HG03139 (cell line): ENCODE data around the gene MFAP4.

ENCODE experiments used
- ATAC-seq: cut with Tn5 transposase; IDR thresholded peaks from one replicate; pipeline ENCODE4 v1.9.1; 2021; ENCODE audit not compliant: unreplicated experiment

Gene MFAP4

DNA sequence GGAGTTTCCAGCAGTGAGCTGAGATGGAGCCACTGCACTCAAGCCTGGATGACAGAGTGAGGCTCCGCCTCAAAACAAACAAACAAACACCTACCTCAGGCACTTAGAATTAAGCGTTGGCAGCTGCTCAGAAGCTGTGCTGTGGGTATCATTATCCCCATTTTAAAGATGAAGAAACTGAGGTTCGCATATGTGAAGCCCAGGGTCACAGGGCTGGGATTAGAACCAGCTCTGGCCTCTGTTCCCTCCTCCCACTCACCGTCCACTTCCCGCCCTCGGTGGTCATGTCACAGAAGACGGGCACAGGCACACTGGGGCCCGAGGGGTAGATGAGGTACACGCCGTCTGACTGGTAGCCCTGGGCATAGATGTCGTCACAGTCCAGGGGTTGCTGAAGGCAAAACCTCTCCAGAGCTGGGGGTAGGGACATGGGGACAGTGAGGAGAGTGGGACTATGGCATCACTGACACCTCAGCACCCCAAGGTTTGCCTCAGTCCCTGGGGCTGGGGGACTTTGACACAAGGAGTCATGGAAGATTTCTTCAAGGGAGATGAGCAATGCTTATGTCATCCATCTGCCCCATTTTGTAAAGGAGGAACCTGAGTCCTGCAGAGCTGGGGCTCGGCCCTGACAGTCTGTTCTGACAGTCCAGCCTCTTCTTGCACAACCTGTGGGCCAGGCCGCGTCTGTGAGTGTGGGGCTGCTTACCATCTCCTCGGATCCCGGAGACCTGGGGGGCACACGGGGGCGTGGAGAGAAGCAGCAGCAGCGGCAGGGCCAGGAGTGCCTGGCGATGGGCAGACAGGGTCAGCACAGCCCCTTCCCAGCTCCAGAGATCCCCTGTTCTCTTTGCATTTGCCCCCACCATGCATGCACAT is 700 bp downstream of the MFAP4 start:
- ATAC-seq: no peak

DNA sequence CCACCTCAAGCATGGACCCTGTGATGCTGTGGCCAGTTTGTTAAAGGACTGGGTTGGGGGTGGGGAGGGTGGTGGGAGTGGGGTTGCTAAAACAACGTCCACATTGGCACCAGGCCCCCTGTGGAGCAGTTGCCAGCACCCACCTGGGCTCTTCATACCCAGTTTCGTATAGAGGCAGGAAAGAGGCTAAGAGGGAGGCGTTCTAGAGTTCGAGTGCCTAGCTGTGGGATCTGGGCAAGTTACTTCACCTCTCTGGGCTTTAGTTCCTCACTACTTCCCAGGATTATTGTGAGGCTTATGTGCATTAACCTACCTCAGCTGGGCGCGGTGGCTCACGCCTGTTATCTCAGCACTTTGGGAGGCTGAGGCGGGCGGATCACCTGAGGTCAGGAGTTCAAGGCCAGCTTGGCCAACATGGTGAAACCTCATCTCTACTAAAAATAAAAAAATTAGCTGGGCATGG is 1.4 kb downstream of the MFAP4 start:
- ATAC-seq: no peak

DNA sequence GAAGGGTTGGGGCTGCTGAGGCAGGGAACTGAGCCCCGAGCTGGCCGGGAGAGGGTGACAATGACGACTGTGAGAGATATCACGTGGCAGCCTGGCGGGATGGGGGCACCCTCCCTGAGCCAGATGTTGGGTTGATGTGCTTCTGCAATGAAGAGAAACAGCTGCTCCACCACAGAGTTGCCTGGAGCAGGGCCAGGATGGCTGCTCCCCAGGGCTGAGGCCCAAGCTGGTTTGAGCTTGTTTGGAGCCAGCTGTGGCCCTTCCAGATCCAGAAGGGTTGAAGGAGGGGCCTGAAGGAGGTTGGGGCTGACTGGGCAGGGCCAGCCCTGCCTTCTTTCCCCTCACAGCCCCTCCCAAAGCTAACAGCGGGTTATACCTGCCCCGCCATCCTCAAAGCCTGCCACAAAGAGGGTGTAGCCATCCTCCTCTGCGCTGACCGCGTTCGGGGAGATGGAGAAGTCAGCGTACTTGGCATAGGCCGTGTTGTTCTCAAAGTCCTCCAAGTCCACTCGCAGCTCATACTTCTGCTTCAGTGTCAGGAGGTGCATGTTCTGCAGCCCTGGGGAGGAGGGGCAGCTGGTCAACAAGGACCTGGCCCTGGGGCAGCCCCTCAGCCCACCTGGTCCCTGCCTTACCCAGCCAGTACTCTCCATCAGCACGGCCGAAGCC is 2.1 kb downstream of the MFAP4 start:
- no peak for ATAC-seq

DNA sequence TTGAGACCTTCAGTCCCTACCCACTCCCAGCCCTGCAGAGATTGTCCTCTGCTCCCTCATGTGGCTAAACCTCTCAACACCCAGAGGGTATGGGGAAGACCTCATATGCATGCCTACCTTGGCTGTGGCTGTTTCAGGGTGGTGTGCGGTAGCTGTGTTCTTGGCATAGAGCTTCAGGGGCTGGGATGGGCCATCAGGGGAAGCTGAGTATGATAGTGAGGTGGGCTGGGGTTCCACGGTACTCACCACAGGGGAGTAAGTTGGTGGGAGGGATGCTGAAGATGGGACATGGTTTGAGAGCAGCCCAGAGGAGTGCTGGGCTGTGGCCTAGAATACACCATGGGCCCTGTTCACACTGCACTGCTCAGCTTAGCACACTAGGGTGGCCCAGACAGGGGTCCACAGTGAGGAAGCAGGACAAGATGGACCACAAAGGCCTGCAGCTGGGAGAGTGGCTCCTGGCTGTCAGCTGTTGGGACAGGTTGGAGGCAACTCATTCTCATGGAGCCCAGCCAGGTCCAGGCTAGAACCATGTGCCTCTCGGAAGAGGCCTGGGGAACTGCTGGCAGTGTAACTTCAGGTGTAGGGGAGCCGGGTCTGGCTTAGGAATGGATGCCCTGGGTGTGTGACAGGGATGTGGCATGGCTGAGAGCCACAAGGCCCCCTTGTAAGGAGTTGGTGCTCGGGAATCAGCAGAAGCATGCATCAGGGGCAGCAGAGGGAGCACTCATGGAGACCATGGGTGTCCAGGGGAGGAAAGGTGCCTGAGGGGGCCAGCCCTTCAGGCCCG is 3.1 kb downstream of the MFAP4 start:
- no peak for ATAC-seq

DNA sequence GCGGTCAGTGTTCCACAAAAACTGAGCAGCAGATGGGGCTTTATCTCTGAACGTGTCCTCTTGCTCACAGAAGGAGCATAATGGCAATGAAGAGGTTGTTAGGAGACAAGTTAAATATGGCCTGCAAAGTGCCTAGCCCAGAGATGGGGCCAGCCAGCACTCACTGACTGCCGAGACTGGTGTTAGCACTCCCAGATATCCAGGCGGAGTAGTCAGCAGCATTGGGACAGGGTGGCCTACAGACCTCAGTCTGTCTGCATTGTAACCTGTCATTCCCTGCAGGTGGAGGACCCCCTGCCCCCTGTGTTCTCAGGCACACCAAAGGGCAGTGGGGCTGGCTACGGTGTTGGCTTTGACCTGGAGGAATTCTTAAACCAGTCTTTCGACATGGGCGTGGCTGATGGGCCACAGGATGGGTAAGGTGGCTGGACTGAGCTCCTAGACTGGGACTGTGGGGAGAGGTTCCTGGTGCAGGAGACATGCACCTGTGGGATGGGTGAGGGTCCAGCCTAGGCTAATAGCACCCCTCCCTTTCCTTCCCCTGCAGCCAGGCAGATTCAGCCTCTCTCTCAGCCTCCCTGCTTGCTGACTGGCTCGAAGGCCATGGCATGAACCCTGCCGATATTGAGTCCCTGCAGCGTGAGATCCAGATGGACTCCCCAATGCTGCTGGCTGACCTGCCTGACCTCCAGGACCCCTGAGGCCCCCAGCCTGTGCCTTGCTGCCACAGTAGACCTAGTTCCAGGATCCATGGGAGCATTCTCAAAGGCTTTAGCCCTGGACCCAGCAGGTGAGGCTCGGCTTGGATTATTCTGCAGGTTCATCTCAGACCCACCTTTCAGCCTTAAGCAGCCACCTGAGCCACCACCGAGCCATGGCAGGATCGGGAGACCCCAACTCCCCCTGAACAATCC is 4.2 kb downstream of the MFAP4 start:
- ATAC-seq: no peak

DNA sequence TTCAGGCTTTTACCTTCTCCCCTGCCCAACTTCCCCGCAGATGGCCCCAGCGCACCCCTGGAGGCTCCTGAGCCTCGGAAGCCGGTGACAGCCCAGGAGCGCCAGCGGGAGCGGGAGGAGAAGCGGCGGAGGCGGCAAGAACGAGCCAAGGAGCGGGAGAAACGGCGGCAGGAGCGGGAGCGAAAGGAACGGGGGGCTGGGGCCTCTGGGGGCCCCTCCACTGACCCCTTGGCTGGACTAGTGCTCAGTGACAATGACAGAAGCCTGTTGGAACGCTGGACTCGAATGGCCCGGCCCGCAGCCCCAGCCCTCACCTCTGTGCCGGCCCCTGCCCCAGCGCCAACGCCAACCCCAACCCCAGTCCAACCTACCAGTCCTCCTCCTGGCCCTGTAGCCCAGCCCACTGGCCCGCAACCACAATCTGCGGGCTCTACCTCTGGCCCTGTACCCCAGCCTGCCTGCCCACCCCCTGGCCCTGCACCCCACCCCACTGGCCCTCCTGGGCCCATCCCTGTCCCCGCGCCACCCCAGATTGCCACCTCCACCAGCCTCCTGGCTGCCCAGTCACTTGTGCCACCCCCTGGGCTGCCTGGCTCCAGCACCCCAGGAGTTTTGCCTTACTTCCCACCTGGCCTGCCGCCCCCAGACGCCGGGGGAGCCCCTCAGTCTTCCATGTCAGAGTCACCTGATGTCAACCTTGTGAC is 5.1 kb downstream of the MFAP4 start:
- no peak for ATAC-seq

DNA sequence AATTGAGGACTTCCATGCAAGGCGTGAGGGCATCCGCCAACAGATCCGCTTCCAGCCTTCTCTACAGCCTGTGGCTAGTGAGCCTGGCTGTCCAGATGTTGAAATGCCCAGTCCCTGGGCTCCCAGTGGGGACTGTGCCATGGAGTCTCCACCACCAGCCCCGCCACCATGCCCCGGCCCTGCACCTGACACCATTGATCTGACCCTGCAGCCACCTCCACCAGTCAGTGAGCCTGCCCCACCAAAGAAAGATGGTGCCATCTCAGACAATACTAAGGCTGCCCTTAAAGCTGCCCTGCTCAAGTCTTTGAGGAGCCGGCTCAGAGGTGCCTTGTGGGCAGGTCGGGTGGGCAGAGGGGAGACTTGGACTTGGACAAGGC is 5.6 kb downstream of the MFAP4 start:
- ATAC-seq: no peak

DNA sequence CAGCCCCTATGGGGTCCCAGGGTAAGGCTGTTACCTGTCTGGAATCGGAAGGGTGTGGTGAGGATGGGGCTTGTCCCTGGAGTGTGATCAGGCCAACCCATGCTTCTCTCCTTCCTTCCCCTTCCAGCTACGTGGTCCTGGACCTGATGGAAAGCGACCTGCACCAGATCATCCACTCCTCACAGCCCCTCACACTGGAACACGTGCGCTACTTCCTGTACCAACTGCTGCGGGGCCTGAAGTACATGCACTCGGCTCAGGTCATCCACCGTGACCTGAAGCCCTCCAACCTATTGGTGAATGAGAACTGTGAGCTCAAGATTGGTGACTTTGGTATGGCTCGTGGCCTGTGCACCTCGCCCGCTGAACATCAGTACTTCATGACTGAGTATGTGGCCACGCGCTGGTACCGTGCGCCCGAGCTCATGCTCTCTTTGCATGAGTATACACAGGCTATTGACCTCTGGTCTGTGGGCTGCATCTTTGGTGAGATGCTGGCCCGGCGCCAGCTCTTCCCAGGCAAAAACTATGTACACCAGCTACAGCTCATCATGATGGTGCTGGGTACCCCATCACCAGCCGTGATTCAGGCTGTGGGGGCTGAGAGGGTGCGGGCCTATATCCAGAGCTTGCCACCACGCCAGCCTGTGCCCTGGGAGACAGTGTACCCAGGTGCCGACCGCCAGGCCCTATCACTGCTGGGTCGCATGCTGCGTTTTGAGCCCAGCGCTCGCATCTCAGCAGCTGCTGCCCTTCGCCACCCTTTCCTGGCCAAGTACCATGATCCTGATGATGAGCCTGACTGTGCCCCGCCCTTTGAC is 6.3 kb downstream of the MFAP4 start:
- no peak for ATAC-seq

DNA sequence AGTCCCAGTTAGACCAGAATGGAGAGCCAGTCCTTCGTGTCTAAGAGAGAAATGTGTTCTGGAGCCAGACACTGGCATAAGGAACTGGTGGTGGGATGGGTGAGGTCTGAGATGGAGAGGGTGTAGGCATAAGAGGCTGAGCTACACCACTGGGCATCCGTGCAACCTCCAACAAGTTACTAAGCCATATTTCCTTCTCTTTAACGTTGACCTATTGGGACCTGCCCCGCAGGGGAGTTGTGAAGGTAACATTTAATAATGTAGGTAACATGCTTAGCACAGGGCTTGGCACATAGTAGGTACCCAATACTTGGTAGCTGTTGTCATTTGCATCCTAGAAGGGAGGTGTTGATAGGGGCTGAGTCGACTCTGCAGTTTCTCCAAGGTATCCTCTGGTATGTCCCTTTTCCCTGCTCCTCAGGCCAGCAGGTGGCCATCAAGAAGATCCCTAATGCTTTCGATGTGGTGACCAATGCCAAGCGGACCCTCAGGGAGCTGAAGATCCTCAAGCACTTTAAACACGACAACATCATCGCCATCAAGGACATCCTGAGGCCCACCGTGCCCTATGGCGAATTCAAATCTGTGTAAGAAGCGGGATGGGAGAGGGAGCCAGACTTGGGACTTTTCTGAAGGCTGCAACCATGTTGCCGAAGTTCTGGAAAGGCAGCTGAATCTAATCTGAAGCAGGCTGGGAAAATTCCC is 7.5 kb downstream of the MFAP4 start:
- ATAC-seq: no peak

DNA sequence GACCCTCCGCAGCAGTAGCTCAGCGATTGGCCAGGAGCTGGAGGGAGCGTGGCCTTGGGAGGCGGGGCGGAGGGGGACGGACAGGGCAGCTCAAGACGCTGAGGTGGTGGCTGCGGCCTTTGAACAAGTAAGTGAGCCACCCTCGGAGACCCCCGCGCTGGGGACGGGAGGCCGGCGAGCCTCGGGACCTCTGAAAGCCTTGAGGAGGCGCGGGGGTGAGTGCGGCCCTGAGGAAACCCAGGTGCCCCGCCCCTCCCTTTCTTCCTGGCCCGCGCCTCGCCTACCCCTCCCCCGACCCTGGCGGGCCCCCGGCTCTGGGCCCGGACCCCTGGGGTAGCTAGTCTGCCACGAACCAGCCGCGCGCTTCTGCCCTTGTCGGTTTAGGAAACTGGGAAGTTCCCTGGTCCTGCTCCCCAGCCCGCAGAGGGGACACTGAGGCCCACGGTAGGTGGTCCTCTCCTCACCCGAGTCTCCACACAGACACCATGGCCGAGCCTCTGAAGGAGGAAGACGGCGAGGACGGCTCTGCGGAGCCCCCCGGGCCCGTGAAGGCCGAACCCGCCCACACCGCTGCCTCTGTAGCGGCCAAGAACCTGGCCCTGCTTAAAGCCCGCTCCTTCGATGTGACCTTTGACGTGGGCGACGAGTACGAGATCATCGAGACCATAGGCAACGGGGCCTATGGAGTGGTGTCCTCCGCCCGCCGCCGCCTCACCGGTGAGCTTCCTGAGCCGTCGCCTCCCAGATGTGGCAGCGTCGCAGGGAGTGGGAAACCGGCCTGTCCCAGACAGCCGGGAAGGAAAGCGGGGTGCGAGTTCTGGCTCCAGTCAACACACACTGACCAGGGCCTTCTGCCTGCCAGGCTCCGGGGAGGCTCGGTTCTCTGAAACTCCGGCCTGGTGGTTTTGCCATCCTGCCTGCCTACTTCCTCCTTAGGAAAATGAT is 8.3 kb downstream of the MFAP4 start, which contains the start of gene MAPK7:
TSS of gene MAPK7 (plus strand) at position 83 of the 945 bp plus-strand sequence. CDS start at position 486, 403 bp downstream.
- ATAC-seq: no peak

DNA sequence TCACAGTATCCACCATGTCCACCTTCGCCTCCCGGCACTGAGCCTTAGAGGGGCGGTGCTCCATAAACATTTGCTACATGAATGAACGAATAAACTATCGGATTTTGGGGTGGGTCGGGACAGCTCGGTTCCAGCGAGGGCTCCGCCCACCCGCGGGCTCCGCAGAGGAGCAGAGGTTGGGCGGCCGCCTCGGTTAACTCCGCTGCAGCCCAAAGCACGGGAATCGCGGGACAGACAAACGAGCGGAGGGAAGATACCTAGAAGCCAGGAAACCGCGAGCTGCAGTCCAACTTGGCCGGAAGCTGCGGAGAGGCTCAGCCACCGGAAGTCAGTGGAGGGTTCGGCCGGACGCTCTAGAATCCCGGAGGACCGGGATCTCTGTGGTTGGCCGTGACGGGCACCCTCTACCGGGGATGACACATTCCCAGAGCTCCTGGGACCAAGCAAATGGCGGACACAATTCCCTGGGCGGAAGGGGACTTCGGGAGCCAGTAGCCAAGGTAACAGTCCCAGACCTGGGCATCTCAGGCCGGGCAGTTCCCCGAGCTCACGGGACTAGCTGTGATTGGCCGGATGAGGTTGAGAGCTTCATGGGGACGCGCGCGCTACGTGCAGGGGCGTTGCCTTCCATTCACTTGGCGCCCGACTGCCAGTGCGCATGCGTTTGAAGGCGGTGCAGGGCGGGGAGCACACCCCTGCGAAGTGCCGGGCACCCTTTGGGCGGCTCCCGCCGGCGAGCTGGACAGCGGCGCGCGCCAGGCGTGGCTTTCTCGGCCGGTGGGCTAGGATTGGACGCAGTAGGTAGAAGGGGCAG is 9.2 kb downstream of the MFAP4 start:
- ATAC-seq: peak; percentile 88

DNA sequence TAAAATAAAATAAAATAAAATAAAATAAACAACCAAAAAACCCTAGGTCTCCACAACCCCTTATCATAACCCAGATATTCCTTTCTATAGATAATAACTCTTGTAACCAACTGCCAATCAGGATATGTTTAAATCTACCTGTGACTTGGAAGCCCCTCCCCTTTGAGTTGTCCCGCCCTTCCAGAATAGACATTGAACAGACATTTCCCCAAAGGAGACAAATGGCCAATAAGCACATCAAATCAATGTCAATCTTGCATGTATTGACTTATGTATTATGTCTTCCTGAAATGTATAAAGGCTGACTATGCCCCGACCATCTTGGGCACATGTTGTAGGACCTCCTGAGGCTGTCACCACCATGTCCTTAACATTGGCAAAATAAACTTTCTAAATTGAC is 10.2 kb downstream of the MFAP4 start:
- ATAC-seq: no peak

DNA sequence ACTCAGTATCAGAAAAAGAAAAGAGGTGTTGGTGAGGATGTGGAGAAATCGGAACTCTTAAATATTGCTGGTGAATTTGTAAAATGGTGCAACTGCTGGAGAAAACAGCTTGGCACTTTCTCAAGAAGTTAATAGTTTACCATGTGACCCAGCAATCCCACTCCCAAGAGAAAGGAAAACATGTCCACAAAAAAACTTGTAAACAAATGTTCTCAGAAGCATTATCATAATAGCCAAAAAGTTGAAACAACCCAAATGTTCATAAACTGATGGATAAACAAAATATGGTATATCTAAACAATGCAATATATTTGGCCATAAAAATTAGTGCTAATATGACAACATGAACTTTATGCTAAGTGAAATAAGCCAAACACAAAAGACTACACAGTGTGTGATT is 11.3 kb downstream of the MFAP4 start:
- no peak for ATAC-seq

DNA sequence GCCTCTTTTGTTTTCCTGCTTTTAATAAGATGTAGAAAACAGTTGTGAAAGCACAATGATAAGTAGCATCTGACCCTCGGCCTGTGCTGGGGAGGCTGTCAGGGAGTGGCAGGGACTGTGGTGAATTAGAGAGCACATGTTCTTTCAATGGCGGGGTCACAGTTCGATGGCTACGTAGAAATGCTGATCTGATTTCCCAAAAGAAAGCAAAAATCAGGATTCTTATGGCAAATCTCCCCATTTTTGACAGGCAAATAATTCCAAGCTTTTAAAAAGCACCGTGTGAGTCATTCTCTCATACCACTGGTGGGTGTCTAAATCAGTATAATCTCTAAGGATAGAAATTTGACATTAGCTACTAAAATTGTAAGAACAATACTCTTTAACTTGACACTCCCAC is 12.9 kb downstream of the MFAP4 start:
- ATAC-seq: no peak

DNA sequence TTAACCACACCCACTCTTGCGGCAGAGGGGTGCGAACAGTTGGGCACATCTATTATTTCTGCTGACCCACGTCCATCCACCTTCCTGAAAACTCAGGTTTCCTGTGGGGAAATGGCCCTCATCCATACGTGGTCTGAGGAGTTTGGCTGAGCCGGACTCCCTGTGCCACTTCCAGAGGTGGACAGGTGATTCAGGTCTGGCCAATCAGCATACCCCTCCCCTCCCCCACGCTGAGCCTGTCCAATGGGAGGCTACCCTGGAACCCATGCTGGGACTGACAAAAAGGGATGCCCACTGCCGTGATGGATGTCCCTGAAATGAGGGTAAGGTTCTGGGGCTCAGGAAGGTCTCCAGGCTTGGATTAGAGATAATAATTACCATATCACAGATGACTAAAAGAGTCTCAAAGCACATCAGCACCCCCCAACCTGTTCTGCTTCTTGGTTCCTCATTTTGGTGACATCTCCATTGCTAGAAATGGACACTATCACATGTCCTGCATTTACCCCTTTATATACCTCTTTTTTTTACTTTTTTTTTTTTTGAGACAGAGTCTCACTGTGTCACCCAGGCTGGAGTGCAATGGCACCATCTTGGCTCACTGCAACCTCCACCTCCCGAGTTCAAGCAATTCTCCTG is 14.0 kb downstream of the MFAP4 start:
- no peak for ATAC-seq

DNA sequence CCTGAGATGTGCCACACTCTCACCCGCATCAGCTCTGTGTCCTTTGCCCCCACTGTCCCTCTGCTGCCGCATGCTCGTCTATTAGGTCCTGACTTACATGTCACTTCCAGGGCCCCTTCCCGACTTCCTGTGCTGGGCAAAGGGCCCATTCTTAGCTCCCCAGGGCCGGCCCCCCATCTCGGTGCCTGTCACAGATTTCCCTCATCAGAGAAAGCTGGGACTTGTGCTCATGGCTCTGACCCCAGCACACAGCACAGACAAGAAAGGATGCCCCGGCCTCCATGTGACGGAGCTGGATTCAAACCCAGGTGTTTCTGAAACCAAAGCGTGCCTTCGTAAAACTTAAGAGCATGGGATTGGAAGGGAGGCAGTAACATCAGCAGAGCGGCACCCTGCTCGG is 14.6 kb downstream of the MFAP4 start:
- no peak for ATAC-seq
